Subcutaneous adipose tissue (tissue), 4 donors: ENCODE measurements around the gene EDN3. TPM values are rescaled to one million over a fixed set of nuclear protein-coding genes. Genes with fewer than 3 reads are reported as not detected.

Source experiments
- CTCF ChIP-seq: fragments of 450-650 bp; IDR thresholded peaks from one replicate; pipeline ENCODE4 v1.5.1; 2016; ENCODE audit warnings: low read depth, mild to moderate bottlenecking, control low read depth, antibody characterized with exemption, moderate library complexity
- total RNA-seq, 4 donors: library from RNA; depleted of rRNA; stranded (reverse); fragments of >200 nt; gene quantifications; one replicate each; pipeline ENCODE4 v1.1.0, GENCODE V29; 2016

Gene EDN3
- total RNA-seq, 4 donors from 2014 or later = not detected

- TF ChIP-seq CTCF = no peak
These were observed 20.6 kb downstream of the EDN3 start for GRCh38 chr20:59320854-59321647.

- TF ChIP-seq CTCF = no peak
These were observed 21.7 kb downstream of the EDN3 start for GRCh38 chr20:59322081-59322480.

GRCh38 chr20:59322585-59323454, 22.4 kb downstream of the EDN3 start:
- no peak for TF ChIP-seq CTCF

DNA sequence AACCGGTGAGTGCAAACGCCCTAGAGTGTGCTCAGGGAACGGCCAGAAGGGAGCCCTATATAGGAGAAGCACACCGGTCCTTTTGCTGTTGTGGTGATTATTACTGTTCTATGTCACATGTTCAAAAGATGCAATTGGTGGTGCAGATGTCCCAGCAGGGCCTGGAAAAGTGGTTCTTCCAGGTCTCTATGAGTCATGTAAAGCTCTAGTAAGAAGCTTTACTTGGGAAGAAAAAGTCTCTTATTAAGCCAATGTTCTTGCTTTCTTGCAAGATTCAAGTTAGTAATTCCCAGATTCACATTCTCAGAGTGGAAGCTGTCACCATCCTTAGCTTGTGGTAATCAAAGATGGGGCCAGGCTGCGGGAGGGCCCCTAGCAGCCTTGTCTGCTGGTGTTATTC, 23.3 kb downstream of the EDN3 start:
- TF ChIP-seq CTCF = no peak

DNA sequence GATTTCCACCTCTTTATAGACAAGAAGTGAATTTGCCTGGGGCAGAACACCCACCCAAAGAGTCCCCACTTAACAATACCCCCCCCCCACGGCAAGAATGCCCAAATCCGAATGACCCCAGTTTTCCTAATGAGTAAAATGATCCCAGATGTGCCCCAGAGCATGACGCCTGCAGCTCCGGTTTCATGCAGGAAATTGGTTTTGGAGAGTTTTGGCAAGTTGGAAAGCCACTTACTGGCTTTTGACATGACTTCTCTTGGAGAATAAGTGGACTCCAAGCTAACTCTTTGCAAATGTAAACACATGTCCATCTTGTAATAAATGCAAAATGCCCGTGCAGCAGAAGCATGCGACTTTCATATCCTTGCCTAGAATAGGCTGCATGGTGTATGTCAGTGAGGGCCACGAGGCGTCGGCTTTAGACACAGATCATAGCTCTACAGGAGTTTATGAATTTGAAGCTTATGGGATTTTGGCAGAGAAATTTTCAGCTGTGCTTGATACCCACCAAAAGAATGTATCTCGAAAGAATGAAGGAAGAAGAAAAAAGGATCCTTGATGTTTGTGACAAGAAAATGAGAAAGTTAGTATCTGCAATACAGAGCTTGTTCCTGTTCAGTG, 24.2 kb downstream of the EDN3 start:
- no peak for TF ChIP-seq CTCF

DNA sequence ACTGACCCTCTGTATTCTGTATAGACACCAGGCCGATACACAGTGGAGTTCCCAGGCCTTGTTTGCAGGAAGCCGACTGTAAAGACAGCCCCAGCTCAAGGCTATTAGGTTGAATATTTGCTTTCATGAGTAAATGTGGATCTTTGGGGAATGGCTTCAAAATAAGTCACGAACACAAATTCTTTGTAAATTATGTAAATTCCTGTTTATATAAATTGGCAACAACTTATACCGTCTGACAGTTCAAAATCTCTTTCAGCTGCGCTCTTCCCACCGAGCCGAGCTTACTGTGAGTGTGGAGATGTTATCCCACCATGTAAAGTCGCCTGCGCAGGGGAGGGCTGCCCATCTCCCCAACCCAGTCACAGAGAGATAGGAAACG, 24.7 kb downstream of the EDN3 start:
- no peak for TF ChIP-seq CTCF

DNA sequence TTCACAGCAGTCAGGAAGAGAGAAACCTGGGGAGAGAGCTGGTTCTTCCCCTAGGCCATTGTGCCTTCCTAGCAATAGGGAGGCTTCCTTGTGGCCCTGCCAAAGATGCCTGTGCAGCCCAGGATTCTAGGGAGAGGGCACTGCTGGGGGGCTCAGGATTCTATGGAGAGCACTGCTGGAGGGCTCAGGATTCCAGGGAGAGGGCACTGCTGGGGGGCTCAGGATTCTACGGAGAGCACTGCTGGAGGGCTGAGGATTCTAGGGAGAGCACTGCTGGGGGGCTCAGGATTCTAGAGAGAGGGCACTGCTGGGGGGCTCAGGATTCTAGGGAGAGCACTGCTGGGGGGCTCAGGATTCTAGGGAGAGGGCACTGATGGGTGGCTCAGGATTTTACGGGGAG, 25.8 kb downstream of the EDN3 start:
- no peak for TF ChIP-seq CTCF
